HepG2 (cell line): Measurements from ENCODE around the gene MARVELD3. TPM values are rescaled to one million over a fixed set of nuclear protein-coding genes. Genes with fewer than 3 reads are reported as not detected.
A peak's percentile ranks its signal among the peaks of the same experiment; 100 is the strongest.

ENCODE experiments used
- ATF7-NPFF ChIP-seq: sonication (generic); formaldehyde crosslinking; IDR thresholded peaks from 2 replicates; pipeline ENCODE4 v1.8.1; 2023; ENCODE audit warnings: mild to moderate bottlenecking, low read depth, missing genetic modification reagents, moderate library complexity
- CC2D1A ChIP-seq: sonication (generic); formaldehyde crosslinking; IDR thresholded peaks from 2 replicates; pipeline ENCODE4 v1.8.1; 2023; ENCODE audit warnings: mild to moderate bottlenecking, missing genetic modification reagents
- ESRRA ChIP-seq: sonication (generic); formaldehyde crosslinking; IDR thresholded peaks from 2 replicates; pipeline ENCODE4 v1.5.1; 2020; ENCODE audit warnings: mild to moderate bottlenecking, low read depth, missing genetic modification reagents
- JUNB ChIP-seq: sonication (generic); formaldehyde crosslinking; IDR thresholded peaks from 2 replicates; pipeline ENCODE4 v1.8.0; 2022; ENCODE audit warnings: missing genetic modification reagents, mild to moderate bottlenecking, borderline replicate concordance
- MBD4 ChIP-seq: IDR thresholded peaks from 2 replicates; pipeline ENCODE4 v1.6.1; 2012; ENCODE audit warnings: low read length, inconsistent platforms, borderline replicate concordance
- NFIC ChIP-seq: IDR thresholded peaks from 2 replicates; pipeline ENCODE4 v1.6.1; 2012; ENCODE audit warnings: mild to moderate bottlenecking, low read length, inconsistent platforms
- NR2F6 ChIP-seq, 2 experiments: IDR thresholded peaks; 2 replicates each; pipeline ENCODE4 v1.6.1; 2016; ENCODE audit warnings: antibody characterized with exemption in 1 of 2, mild to moderate bottlenecking in 1 of 2
- PAXIP1 ChIP-seq: sonication (generic); formaldehyde crosslinking; conservative IDR thresholded peaks from 2 replicates; pipeline ENCODE4 v1.4.0; 2020; ENCODE audit warnings: mild to moderate bottlenecking, missing genetic modification reagents, moderate library complexity
- REST ChIP-seq, 2 experiments: IDR thresholded peaks; 2 replicates each; pipeline ENCODE4 v1.6.1; 2011 to 2012; ENCODE audit warnings: low read length in 2 of 2, borderline replicate concordance in 1 of 2, low read depth in 1 of 2, mild to moderate bottlenecking in 1 of 2, moderate library complexity in 1 of 2
- REXO4 ChIP-seq: sonication (generic); formaldehyde crosslinking; IDR thresholded peaks from 2 replicates; pipeline ENCODE4 v1.8.0; 2022; ENCODE audit warnings: missing genetic modification reagents, mild to moderate bottlenecking, borderline replicate concordance
- RFXAP ChIP-seq: sonication (generic); formaldehyde crosslinking; IDR thresholded peaks from 2 replicates; pipeline ENCODE4 v1.4.0; 2020; ENCODE audit warnings: missing genetic modification reagents, borderline replicate concordance
- ZBTB3 ChIP-seq: sonication (generic); formaldehyde crosslinking; IDR thresholded peaks from 2 replicates; pipeline ENCODE4 v1.4.0; 2020; ENCODE audit warnings: low read depth, mild to moderate bottlenecking, moderate library complexity, missing genetic modification reagents, borderline replicate concordance
- ZBTB34 ChIP-seq: sonication (generic); formaldehyde crosslinking; IDR thresholded peaks from 2 replicates; pipeline ENCODE4 v1.8.0; 2022; ENCODE audit warnings: mild to moderate bottlenecking, missing genetic modification reagents
- ZNF281 ChIP-seq: sonication (generic); formaldehyde crosslinking; IDR thresholded peaks from 2 replicates; pipeline ENCODE4 v1.4.0; 2020; ENCODE audit warnings: missing genetic modification reagents, borderline replicate concordance
- ZNF460 ChIP-seq: sonication (generic); formaldehyde crosslinking; IDR thresholded peaks from 2 replicates; pipeline ENCODE4 v1.5.1; 2020; ENCODE audit warnings: missing genetic modification reagents, mild to moderate bottlenecking, borderline replicate concordance
- polyA plus RNA-seq, 8 experiments: library from polyadenylated mRNA; depleted of rRNA in 3 of 8; stranded (reverse) in 7 of 8; unstranded in 1 of 8; fragments of >200 nt; fragmentation: Illumina TruSeq in 4 of 8; extraction: Trizol in 4 of 8; gene quantifications; 2 replicates each; pipeline versions ENCODE4 v1.2.1 to v1.2.3, GENCODE V29; 2011 to 2016; ENCODE audit warnings: low read depth in 4 of 8, missing spikeins in 1 of 8, mixed read lengths in 1 of 8; ENCODE audit not compliant: insufficient read depth in 1 of 8
- total RNA-seq, 5 experiments: library from RNA; depleted of rRNA; stranded (reverse); fragments of >200 nt; fragmentation: Illumina TruSeq; extraction: Trizol; gene quantifications; 2 replicates each; pipeline ENCODE4 v1.2.3, GENCODE V29; 2016; ENCODE audit warnings: low read depth in 1 of 5

Gene MARVELD3
- total and polyA plus RNA-seq, 2 of the 13 experiments (the other 11 are each of a cell fraction or from before 2014, with no cell fraction given), result 4.8 to 5.6 TPM

GRCh38 chr16:71593048-71593999 is 32.7 kb upstream of the MARVELD3 start (continued):
- TF ChIP-seq PAXIP1 (CRISPR knock-in tag), result peak; percentile 79
- TF ChIP-seq JUNB, result peak; percentile 75; the same call in 1 of the 2 replicates
- peak; percentile 74; the same call in 1 of the 2 replicates for TF ChIP-seq NFIC
- no peak for TF ChIP-seq RFXAP (CRISPR knock-in tag)
- TF ChIP-seq NR2F6 (IDR thresholded peaks at IDR 0.05), result peak; percentile 21
- TF ChIP-seq NR2F6 (CRISPR knock-in tag; IDR thresholded peaks at IDR 0.05), result peak; percentile 17
- TF ChIP-seq CC2D1A (CRISPR knock-in tag), result no peak
- 0 out of 2 replicates have a peak, but pooled peaks have one; percentile 16 for TF ChIP-seq MBD4
- 0 out of 2 replicates have a peak, but pooled peaks have one; percentile 18 for TF ChIP-seq ZNF281 (CRISPR knock-in tag)
- no peak for TF ChIP-seq ZNF460 (CRISPR knock-in tag)
- 0 out of 2 replicates have a peak, but pooled peaks have one; percentile 13 for TF ChIP-seq ZBTB3 (CRISPR knock-in tag)
- TF ChIP-seq ZBTB34, result no peak
- no peak for TF ChIP-seq REXO4
- 0 out of 2 replicates have a peak, but pooled peaks have one; percentile 7 for TF ChIP-seq ESRRA (CRISPR knock-in tag)
- TF ChIP-seq ATF7-NPFF (CRISPR knock-in tag), result 0 out of 2 replicates have a peak, but pooled peaks have one; percentile 24
- no peak for TF ChIP-seq REST (IDR thresholded peaks at IDR 0.05; ENCODE audit: borderline replicate concordance in 1 of 2, low read depth in 1 of 2, low read length in 2 of 2)
